SK-N-SH (cell line): ENCODE measurements around the gene ZCCHC2.

Source experiments
- EP300 ChIP-seq, 2 experiments: IDR thresholded peaks; 2 replicates each; pipeline versions ENCODE4 v1.4.0 to v1.6.1; 2012; ENCODE audit warnings: borderline replicate concordance in 1 of 2, low read depth in 1 of 2, low read length in 1 of 2
- EZH2phosphoT487 ChIP-seq: fragments of 200-600 bp; sonication (generic); IDR thresholded peaks from 2 replicates; pipeline ENCODE4 v1.6.1; 2017; ENCODE audit warnings: low read depth, mixed run types, mild to moderate bottlenecking, antibody characterized with exemption, moderate library complexity, borderline replicate concordance
- FOSL2 ChIP-seq: IDR thresholded peaks from 2 replicates; pipeline ENCODE4 v1.4.0; 2012; ENCODE audit warnings: low read depth, mild to moderate bottlenecking, moderate library complexity, borderline replicate concordance
- JUND ChIP-seq: IDR thresholded peaks from 2 replicates; pipeline ENCODE4 v1.4.0; 2012
- POLR2AphosphoS5 ChIP-seq: IDR thresholded peaks from 2 replicates; pipeline ENCODE4 v1.6.1; 2012; ENCODE audit warnings: low read depth, low read length
- USF1 ChIP-seq: IDR thresholded peaks from 2 replicates; pipeline ENCODE4 v1.4.0; 2012; ENCODE audit warnings: low read depth, borderline replicate concordance
- YY1 ChIP-seq: IDR thresholded peaks from 2 replicates; pipeline ENCODE4 v1.4.0; 2012; ENCODE audit warnings: low read depth, mild to moderate bottlenecking
- TF ChIP-seq, protein P1 (sequence below): fragments of 200-600 bp; sonication (generic); IDR thresholded peaks from 2 replicates; pipeline ENCODE4 v1.6.1; 2017; ENCODE audit warnings: antibody characterized with exemption, mild to moderate bottlenecking, moderate library complexity
- TF ChIP-seq, protein P2 (sequence below): IDR thresholded peaks from 2 replicates; pipeline ENCODE4 v1.6.1; 2012; ENCODE audit warnings: mild to moderate bottlenecking, low read depth, low read length, moderate library complexity
- TF ChIP-seq, protein P3 (sequence below): IDR thresholded peaks from 2 replicates; pipeline ENCODE4 v1.4.0; 2012; ENCODE audit warnings: low read depth, borderline replicate concordance
- TF ChIP-seq, protein P4 (sequence below): fragments of 150-350 bp; IDR thresholded peaks from 2 replicates; pipeline ENCODE4 v1.6.1; 2017; ENCODE audit warnings: antibody characterized with exemption, low read length, low read depth, borderline replicate concordance

- TF ChIP-seq, protein P1, sequence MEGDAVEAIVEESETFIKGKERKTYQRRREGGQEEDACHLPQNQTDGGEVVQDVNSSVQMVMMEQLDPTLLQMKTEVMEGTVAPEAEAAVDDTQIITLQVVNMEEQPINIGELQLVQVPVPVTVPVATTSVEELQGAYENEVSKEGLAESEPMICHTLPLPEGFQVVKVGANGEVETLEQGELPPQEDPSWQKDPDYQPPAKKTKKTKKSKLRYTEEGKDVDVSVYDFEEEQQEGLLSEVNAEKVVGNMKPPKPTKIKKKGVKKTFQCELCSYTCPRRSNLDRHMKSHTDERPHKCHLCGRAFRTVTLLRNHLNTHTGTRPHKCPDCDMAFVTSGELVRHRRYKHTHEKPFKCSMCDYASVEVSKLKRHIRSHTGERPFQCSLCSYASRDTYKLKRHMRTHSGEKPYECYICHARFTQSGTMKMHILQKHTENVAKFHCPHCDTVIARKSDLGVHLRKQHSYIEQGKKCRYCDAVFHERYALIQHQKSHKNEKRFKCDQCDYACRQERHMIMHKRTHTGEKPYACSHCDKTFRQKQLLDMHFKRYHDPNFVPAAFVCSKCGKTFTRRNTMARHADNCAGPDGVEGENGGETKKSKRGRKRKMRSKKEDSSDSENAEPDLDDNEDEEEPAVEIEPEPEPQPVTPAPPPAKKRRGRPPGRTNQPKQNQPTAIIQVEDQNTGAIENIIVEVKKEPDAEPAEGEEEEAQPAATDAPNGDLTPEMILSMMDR = no peak
- TF ChIP-seq, protein P2, sequence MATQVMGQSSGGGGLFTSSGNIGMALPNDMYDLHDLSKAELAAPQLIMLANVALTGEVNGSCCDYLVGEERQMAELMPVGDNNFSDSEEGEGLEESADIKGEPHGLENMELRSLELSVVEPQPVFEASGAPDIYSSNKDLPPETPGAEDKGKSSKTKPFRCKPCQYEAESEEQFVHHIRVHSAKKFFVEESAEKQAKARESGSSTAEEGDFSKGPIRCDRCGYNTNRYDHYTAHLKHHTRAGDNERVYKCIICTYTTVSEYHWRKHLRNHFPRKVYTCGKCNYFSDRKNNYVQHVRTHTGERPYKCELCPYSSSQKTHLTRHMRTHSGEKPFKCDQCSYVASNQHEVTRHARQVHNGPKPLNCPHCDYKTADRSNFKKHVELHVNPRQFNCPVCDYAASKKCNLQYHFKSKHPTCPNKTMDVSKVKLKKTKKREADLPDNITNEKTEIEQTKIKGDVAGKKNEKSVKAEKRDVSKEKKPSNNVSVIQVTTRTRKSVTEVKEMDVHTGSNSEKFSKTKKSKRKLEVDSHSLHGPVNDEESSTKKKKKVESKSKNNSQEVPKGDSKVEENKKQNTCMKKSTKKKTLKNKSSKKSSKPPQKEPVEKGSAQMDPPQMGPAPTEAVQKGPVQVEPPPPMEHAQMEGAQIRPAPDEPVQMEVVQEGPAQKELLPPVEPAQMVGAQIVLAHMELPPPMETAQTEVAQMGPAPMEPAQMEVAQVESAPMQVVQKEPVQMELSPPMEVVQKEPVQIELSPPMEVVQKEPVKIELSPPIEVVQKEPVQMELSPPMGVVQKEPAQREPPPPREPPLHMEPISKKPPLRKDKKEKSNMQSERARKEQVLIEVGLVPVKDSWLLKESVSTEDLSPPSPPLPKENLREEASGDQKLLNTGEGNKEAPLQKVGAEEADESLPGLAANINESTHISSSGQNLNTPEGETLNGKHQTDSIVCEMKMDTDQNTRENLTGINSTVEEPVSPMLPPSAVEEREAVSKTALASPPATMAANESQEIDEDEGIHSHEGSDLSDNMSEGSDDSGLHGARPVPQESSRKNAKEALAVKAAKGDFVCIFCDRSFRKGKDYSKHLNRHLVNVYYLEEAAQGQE = no peak
- TF ChIP-seq, protein P3, sequence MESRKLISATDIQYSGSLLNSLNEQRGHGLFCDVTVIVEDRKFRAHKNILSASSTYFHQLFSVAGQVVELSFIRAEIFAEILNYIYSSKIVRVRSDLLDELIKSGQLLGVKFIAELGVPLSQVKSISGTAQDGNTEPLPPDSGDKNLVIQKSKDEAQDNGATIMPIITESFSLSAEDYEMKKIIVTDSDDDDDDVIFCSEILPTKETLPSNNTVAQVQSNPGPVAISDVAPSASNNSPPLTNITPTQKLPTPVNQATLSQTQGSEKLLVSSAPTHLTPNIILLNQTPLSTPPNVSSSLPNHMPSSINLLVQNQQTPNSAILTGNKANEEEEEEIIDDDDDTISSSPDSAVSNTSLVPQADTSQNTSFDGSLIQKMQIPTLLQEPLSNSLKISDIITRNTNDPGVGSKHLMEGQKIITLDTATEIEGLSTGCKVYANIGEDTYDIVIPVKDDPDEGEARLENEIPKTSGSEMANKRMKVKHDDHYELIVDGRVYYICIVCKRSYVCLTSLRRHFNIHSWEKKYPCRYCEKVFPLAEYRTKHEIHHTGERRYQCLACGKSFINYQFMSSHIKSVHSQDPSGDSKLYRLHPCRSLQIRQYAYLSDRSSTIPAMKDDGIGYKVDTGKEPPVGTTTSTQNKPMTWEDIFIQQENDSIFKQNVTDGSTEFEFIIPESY = no peak
- TF ChIP-seq YY1 = no peak
- TF ChIP-seq POLR2AphosphoS5 = no peak
- TF ChIP-seq USF1 = no peak
- no peak for TF ChIP-seq EP300 (IDR thresholded peaks at IDR 0.05; ENCODE audit: borderline replicate concordance in 1 of 2, low read depth in 1 of 2, low read length in 1 of 2)
- TF ChIP-seq EZH2phosphoT487 = no peak
- no peak for TF ChIP-seq FOSL2
- TF ChIP-seq, protein P4, sequence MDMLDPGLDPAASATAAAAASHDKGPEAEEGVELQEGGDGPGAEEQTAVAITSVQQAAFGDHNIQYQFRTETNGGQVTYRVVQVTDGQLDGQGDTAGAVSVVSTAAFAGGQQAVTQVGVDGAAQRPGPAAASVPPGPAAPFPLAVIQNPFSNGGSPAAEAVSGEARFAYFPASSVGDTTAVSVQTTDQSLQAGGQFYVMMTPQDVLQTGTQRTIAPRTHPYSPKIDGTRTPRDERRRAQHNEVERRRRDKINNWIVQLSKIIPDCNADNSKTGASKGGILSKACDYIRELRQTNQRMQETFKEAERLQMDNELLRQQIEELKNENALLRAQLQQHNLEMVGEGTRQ = no peak
- TF ChIP-seq JUND = no peak
Measured at GRCh38 chr18:62510789-62511188, 12.0 kb upstream of the ZCCHC2 start.
